Measurements from ENCODE around the gene EPS8L2. TPM values are rescaled to one million over a fixed set of nuclear protein-coding genes. Genes with fewer than 3 reads are reported as not detected.

EPS8L2 gene
- total and polyA plus RNA-seq, 2 donors (not counting 1 experiment from before 2014, with no cell fraction given), result 13.9 to 22.7 TPM

DNA sequence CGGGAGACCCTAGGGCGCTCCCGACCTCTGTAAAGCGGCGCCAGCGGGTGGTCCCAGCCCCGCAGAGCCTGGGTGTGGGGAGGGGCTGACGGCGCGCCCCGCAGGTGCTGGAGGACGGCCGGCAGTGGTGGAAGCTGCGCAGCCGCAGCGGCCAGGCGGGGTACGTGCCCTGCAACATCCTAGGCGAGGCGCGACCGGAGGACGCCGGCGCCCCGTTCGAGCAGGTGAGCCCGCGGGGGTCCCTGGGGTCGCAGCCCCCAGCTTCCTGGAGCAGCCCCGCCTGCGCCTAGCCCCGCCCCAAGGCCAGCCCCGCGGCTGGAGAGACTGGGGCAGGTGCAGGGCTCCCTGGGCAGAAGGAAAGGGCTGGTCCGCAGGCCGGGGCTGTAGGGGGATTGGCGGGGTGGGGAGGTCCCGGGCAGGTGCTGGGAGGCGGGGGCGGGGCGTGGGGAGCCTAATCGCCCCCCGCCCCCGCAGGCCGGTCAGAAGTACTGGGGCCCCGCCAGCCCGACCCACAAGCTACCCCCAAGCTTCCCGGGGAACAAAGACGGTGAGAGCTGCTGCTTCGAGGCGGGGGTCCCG, 19.7 kb downstream of the EPS8L2 start:
- DNase-seq (peak; percentile 40), ATAC-seq (ENCODE audit: low read depth) (no peak)
- Mint-ChIP-seq H3K27ac (no peak overlapping the region), H3K4me3 (peak overlapping the region; percentile 74), H3K4me1 (peaks cover 24% of the 10 kb centered on the region), H3K9me3 (ENCODE audit: insufficient read depth) (no peaks in the 10 kb centered on the region), H3K27me3 (peaks cover 5% of the 10 kb centered on the region)
- Histone ChIP-seq H3K9ac (ENCODE audit: low read length) (peak overlapping the region; percentile 57), H3K36me3 (replicated peaks in 1 of 2; ENCODE audit: control extremely low read depth in 1 of 2, control insufficient read depth in 1 of 2, extremely low read depth in 1 of 2, insufficient read depth in 2 of 2, low read length in 1 of 2) (no peaks in the 10 kb centered on the region), H3K4me2 (replicated peaks; ENCODE audit: low read depth, low read length, poor library complexity, severe bottlenecking) (peak overlapping the region; percentile 94), H3K9me3 (ENCODE audit: control extremely low read depth in 1 of 3, control insufficient read depth in 2 of 3, insufficient read depth in 1 of 3, low read length in 2 of 3) (no peaks in the 10 kb centered on the region), H3K27ac (ENCODE audit: low read length in 2 of 2) (no peak overlapping the region), H2AFZ (ENCODE audit: insufficient read depth, low read depth, low read length, poor library complexity, severe bottlenecking) (peak overlapping the region; percentile 83), H3K27me3 (replicated peaks in 1 of 4; ENCODE audit: control extremely low read depth in 1 of 4, control insufficient read depth in 3 of 4, insufficient read depth in 4 of 4, low read length in 3 of 4) (peaks cover 0 to 40% (median 0%) of the 10 kb centered on the region in 4 experiments), H3K4me1 (ENCODE audit: control insufficient read depth in 2 of 2, insufficient read depth in 2 of 2, low read length in 2 of 2) (peaks cover 29 to 51% of the 10 kb centered on the region in 2 donors), H3K79me2 (ENCODE audit: control insufficient read depth, insufficient read depth, low read length) (no peaks in the 10 kb centered on the region), H3K4me3 (ENCODE audit: control extremely low read depth in 1 of 5, extremely low read depth in 1 of 5, insufficient read depth in 1 of 5, low read depth in 2 of 5, low read length in 4 of 5) (peak overlapping the region in 4 of 5 experiments; percentile 17 to 53 (median 42)), H4K20me1 (ENCODE audit: control insufficient read depth, insufficient read depth, low read length, poor library complexity, severe bottlenecking) (peaks cover 9% of the 10 kb centered on the region)
- ChIA-PET CTCF (interaction anchor here (0.5 to 8.2 kb wide), 24 partner anchors 12 to 475 kb away, joined by 3 to 104 read pairs (median 4); partner anchors contain the start of genes DEAF1, GATD1, IRF7 and LMNTD2), POLR2A (interaction anchor here (0.6 to 8.2 kb wide), 4 partner anchors 31 to 311 kb away, joined by 3 to 105 read pairs (median 4); partner anchors contain the start of genes DEAF1, HRAS, SIGIRR and TMEM80)
- TF ChIP-seq CTCF (IDR thresholded peaks at IDR 0.05) (no peak), EZH2 (IDR thresholded peaks at IDR 0.05; ENCODE audit: borderline replicate concordance, insufficient read depth, low read depth, low read length, poor library complexity, severe bottlenecking) (no peak)
- intact Hi-C loops (cut with micrococcal nuclease), result loop anchor here (5.0 to 10.0 kb wide), 2 partner anchors 72 to 111 kb away; partner anchors contain the start of genes IRF7 and SLC25A22
- 6% methylated on average over 38 of the region's 53 CpGs for WGBS (ENCODE audit: insufficient coverage)
